Mucosa of descending colon (tissue), 3 donors: ENCODE measurements around the gene CDK2AP2. TPM values are rescaled to one million over a fixed set of nuclear protein-coding genes. Genes with fewer than 3 reads are reported as not detected.
"Not testable (repeated sequence)": the region's sequence is repeated elsewhere in the genome, so short reads cannot be mapped to it uniquely, and the experiment has no call there.

ENCODE experiments used
- ATAC-seq: fragments of 200-7000 bp; cut with Tn5 transposase; one replicate; pipeline ENCODE4 v1.9.1; 2020; ENCODE audit warnings: mild to moderate bottlenecking, moderate library complexity
- DNase-seq, 3 donors: peaks; one replicate each; pipeline ENCODE4 v3.0.0-alpha.2; 2020
- H3K36me3 ChIP-seq: fragments of 200-600 bp; one replicate; pipeline ENCODE4 v1.8.0; 2021; ENCODE audit warnings: low read depth, mild to moderate bottlenecking
- H3K4me1 ChIP-seq: fragments of 200-600 bp; one replicate; pipeline ENCODE4 v1.8.0; 2021; ENCODE audit warnings: low read depth, mild to moderate bottlenecking
- H3K4me3 ChIP-seq: fragments of 200-600 bp; one replicate; pipeline ENCODE4 v1.8.0; 2021; ENCODE audit warnings: mild to moderate bottlenecking
- H3K9me3 ChIP-seq: fragments of 200-600 bp; one replicate; pipeline ENCODE4 v1.8.0; 2021; ENCODE audit warnings: mild to moderate bottlenecking
- CTCF ChIP-seq: fragments of 200-600 bp; IDR thresholded peaks from one replicate; pipeline ENCODE4 v1.8.0; 2022; ENCODE audit warnings: antibody characterized with exemption, mild to moderate bottlenecking
- intact Hi-C, 2 donors: fragments of 100-400 bp; cut with DNase I in 1 of 2; cut with micrococcal nuclease in 1 of 2; formaldehyde crosslinking; loops; one replicate each; pipeline versions ENCODE4 v1.11.0 to v1.11.1; 2022; cut with DNase I, micrococcal nuclease
- total RNA-seq, 3 donors: library from RNA; stranded (reverse); fragmentation: NEBNext Ultra II Directional in 2 of 3; extraction: Animal tissue kit (Norgen Biotek cat#: 25700) in 2 of 3; gene quantifications; one replicate each; pipeline versions ENCODE4 v1.2.1 to v1.2.4, GENCODE V29; 2021 to 2023
- donor health status: DM: no; HTN: no; CAD: no; lungs with moderate emphysema.
- donor health status: DM: no; HTN: no; CAD: no.
- donor health status: DM: no; HTN: yes; CAD: no.

CDK2AP2 gene
- total RNA-seq, 3 donors from 2014 or later = 63.5 to 81.3 (median 79.3) TPM

GRCh38 chr11:67466962-67467771, 40.8 kb downstream of the CDK2AP2 start:
- Histone ChIP-seq H3K4me1 (peaks cover 20% of the 10 kb centered on the region), H3K9me3 (no peaks in the 10 kb centered on the region), H3K4me3 (no peak overlapping the region), H3K36me3 (no peaks in the 10 kb centered on the region)
- no peak for TF ChIP-seq CTCF
- ATAC-seq (no peak), DNase-seq (no peak)
- intact Hi-C loops = no loop called here

GRCh38 chr11:67466367-67466766, 41.6 kb downstream of the CDK2AP2 start:
- intact Hi-C loops = no loop called here

GRCh38 chr11:67465530-67465929, 42.4 kb downstream of the CDK2AP2 start:
- intact Hi-C loops, H3K9me3 ChIP-seq, DNase-seq, H3K36me3 ChIP-seq, ATAC-seq, H3K4me3 ChIP-seq: not testable (repeated sequence)
- H3K4me1 ChIP-seq = peaks cover 20% of the 10 kb centered on the region

More at GRCh38 chr11:67466367-67466766, 41.6 kb downstream of the CDK2AP2 start:
- Histone ChIP-seq H3K36me3 (no peaks in the 10 kb centered on the region), H3K9me3 (no peaks in the 10 kb centered on the region), H3K4me3 (no peak overlapping the region), H3K4me1 (peaks cover 20% of the 10 kb centered on the region)
- ATAC-seq = no peak
- TF ChIP-seq CTCF = no peak
- no peak for DNase-seq

GRCh38 chr11:67465189-67465510, 42.8 kb downstream of the CDK2AP2 start:
- no peaks in the 10 kb centered on the region for H3K9me3 ChIP-seq
- no peak for TF ChIP-seq CTCF
- ATAC-seq = peak; percentile 1
- no peaks in the 10 kb centered on the region for H3K36me3 ChIP-seq
- peak overlapping the region; percentile 42 for H3K4me3 ChIP-seq
- intact Hi-C loops = no loop called here
- peaks cover 20% of the 10 kb centered on the region for H3K4me1 ChIP-seq
- DNase-seq = no peak

- intact Hi-C loops = no loop called here
- ATAC-seq (peak; percentile 85), DNase-seq (peak; percentile 95 to 97 (median 95))
- peaks cover 20% of the 10 kb centered on the region for H3K4me1 ChIP-seq
- no peaks in the 10 kb centered on the region for H3K9me3 ChIP-seq
- peak overlapping the region; percentile 42 for H3K4me3 ChIP-seq
- H3K36me3 ChIP-seq = no peaks in the 10 kb centered on the region
- no peak for TF ChIP-seq CTCF
Observed at GRCh38 chr11:67464411-67465188, 43.4 kb downstream of the CDK2AP2 start.
